HG02885 (cell line): ENCODE measurements around the gene NUP155.
A peak's percentile ranks its signal among the peaks of the same experiment; 100 is the strongest.
"Not testable (repeated sequence)": the region's sequence is repeated elsewhere in the genome, so short reads cannot be mapped to it uniquely, and the experiment has no call there.

ENCODE experiments used
- ATAC-seq: cut with Tn5 transposase; IDR thresholded peaks from one replicate; pipeline ENCODE4 v1.9.1; 2021; ENCODE audit warnings: mild to moderate bottlenecking; ENCODE audit not compliant: unreplicated experiment, poor library complexity

Gene NUP155

DNA sequence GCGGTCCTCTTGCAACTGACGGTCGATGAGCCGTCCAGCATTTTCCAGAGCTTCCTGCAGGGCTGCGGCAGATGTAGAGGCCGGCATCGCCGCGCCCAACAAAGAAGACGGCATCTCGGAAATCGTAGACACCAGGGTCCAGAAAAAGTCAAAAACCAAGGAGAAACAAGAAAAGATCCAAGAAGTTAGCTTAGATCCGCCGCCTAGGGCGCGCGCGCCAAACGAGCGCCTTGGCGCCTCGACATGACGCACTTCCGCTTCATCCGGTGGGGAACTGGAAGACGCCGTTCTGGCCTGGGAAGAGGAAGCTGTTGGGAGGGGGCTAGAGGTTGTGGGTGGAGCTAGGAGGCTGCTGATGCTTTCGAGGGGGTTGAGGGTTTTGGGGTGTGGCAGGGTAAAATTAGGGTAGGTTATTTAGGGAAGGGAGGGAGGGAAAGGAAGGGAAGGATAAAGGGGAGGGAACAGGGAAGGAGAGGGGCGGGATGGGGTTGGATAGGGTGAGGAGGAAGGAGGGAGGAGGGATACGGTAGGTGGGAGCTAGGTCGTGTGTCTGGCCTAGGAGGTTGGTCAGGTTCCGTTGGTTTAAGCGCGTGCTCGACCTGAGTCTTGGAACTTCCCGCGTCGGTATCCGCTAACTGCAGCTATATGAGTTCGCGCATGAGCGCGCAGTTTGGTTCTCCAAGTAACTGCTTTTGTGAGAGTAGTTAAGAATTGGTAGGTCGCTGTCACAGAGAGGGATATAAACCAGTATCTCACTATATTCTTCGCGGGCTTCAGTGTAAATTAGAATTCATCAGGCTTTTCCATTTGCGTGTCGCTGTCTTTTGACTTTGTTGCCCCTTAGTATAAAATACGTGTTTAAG is at the start of gene NUP155:
Gene NUP155 (minus strand): TSS at position 243 of the 863 bp plus-strand sequence. CDS start 129 bp downstream, at position 114.
- ATAC-seq, result peak; percentile 96

DNA sequence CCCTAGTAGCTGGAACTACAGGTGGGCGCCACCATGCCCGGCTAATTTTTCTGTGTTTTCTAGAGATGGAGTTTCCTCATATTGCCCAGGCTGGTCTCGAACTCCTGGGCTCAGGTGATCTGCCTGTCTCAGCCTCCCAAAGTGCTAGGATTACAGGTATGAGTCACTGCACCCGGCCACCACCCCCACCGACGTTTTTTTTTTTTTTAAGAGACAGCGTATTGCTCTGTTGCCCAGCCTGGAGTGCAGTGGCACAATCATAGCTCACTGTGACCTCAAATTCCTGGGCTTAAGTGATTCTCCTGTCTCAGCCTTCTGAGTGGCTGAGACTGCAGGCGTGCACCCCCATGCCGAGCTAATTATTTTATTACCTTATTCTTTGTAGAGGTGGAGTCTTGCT is 46.4 kb upstream of the NUP155 start:
- ATAC-seq, result no peak

DNA sequence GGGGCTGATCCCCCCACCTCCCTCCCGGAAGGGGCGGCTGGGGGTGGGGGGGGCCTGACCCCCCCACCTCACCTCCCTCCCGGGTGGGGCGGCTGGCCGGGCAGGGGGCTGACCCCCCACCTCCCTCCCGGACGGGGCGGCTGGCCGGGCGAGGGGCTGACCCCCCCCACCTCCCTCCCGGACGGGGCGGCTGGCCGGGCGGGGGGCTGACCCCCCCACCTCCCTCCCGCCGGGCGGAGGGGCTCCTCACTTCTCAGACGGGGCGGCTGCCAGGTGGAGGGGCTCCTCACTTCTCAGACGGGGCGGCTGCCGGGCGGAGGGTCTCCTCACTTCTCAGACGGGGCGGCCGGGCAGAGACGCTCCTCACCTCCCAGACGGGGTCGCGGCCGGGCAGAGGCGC is 44.5 kb upstream of the NUP155 start:
- not testable (repeated sequence) for ATAC-seq

DNA sequence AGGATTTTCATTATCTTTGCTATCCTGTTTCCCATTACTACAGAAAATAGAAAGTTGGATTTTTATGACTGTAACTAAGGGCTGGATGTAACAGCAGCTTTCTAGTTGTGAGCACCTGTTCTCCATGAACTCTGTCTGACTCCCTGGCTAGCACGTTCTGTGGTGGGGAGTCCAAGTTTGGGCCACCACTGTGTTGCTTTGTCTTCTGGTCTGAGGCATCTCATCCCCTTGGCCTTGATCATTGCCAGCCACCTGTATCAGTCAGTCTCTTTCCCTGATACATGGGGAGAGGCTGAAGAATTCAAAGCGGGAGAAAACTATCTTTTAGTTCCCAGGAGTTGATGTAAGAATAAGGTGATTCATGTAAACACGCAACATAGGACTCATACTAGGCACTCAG is 41.6 kb upstream of the NUP155 start:
- ATAC-seq, result no peak

DNA sequence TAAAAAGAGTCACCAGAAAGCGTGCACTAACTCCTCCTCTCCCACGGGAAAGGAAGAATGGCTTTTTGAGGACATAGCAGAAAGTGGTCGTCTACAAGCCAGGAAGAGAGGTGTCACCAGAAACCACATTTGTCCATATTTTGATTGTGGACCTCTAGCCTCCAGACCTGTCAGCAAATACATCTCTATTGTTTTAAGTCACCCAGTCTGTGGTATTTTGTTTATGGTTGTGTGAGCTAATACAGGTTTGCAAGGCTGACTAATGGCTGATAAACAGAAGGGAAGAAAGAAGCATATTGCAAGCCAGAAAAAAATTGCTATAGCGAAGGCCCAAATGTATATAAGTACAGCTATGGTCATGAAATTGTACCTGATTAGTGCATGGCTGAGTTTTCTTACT is 29.6 kb upstream of the NUP155 start:
- ATAC-seq, result no peak

DNA sequence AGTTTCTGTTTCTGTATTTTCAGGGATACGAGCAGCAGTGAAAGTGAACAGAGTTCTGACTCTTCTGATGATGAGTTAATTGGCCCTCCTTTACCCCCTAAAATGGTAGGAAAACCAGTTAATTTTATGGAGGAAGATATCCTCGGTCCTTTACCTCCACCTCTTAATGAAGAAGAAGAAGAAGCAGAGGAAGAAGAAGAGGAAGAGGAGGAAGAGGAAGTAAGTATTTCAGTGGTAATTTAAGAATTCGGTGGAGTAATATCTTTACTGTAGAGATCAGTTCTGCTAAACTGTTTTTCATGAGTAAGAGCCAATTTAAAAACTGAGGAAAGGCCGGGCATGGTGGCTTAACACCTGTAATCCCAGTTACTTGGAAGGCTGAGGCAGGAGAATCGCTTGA is 25.4 kb upstream of the NUP155 start:
- ATAC-seq, result no peak

DNA sequence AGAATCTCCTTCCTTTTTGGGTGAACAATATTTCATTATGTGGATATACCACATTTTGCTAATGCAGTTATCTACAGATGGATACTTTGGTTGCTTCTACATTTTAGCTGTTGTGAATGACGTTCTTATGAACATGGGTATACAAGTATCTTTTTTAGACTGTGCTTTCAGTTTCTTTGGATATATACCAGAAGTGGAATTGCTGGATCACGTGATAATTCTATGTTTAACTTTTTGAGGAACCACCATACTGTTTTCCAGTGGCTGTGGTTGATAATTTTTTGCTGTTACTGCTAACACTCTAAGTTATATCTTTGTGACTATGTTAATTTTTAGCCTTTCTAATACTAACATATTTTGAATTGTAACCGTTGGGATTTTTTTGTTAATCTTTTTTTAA is 20.7 kb upstream of the NUP155 start:
- ATAC-seq, result no peak

DNA sequence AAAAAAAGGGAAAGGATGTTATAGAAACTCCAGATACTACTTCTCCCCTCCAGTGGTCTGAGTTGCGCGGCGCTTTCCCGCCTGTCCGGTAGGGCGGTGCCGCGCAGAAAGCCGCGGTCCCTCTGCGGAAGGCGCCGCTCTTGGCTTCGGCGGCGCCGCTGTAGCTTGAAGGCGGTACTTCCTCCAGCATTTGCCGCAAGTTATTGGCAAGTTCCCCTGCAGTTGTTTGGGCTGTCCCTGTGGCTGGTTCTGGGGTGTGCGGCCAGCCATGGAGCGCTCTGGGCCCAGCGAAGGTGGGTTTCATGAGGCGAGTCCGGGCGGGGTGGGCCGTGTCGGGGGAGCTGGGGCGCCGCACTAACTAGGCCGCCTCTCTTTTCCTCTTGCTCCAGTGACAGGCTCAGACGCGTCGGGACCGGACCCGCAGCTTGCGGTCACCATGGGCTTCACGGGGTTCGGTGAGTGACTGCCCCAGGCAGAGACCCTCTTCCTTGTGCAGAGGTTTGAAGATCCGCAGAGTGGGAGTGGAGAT is 8.3 kb upstream of the NUP155 start, which contains the start of gene WDR70:
Gene WDR70 (plus strand): TSS at position 219 of the 529 bp plus-strand sequence. CDS start 50 bp downstream, at position 269.
- ATAC-seq, result peak; percentile 100

DNA sequence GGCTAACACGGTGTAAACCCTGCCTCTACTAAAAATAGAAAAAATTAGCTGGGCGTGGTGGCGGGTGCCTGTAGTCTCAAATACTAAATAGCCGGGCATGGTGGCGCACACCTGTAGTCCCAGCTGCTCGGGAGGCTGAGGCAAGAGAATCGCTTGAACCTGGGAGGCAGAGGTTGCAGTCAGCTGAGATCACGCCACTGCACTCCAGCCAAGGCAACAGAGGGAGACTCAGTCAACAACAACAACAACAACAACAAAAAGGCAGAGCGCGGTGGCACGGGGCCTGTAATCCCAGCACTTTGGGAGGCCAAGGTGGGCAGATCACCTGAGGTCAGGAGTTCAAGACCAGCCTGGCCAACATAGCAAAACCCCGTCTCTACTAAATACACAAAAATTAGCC is 7.2 kb upstream of the NUP155 start:
- not testable (repeated sequence) for ATAC-seq

DNA sequence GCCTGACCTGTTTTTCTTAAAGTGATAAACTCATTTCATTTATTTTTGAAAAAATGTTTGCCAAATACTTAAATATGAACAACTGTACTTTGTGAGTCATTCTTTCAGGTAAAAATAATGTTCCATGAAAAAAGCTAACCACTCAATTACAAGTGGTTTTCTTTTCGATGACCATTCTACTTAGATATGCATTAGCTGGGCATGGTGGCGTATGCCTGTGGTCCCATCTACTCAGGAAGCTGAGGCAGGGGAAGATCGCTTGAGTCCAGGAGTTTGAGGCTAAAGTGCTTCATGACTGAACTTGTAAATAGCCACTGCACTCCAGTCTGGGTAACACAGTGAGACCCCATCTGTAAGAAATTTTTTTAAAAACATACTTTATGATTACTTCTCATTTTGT is 4.2 kb upstream of the NUP155 start:
- no peak for ATAC-seq

DNA sequence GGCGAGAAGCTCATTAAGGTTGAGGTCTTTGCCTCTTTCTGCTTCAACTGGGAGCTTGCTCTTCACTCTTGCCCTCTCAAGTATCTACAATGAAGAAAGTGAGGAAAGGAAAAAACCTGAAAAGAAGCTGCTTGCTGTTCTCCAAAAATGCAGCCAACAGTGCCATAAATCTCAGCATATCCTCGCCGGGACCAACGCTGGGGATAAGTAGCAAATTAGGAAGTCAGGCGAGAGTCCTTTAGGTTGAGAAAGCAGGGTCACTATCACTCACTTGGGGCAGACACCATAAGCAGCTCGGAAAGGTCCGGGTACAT is 399 bp downstream of the NUP155 start:
- ATAC-seq, result no peak

DNA sequence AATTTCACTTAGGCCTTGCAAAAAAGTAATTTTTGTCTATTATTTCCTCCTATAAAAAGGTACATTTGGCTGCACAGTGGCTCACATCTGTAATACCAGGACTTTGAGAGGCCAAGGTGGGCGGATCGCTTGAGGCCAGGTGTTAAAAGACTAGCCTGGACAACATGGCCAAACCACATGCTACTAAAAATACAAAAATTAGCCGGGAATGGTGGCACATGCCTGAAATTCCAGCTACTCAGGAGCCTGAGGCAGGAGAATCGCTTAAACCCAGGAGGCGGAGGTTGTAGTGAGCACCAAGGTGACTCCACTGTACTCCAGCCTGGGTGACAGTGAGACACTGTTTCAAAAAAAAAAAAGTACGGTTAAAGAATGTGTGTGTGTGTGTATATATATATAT is 15.7 kb downstream of the NUP155 start:
- ATAC-seq, result no peak

DNA sequence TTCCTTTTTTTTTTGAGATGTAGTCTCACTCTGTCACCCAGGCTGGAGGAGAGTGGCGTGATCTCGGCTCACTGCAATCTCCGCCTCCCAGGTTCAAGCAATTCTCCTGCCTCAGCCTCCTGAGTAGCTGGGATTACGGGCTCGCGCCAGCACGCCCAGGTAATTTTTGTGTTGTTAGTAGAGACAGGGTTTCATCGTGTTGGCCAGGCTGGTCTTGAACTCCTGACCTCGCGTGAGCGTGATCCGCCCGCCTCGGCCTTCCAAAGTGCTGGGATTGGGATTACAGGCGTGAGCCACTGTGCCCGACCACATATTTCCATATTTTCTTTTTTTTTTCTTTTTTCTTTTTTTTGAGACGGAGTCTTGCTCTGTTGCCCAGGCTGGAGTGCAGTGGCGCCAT is 28.2 kb downstream of the NUP155 start:
- ATAC-seq, result not testable (repeated sequence)

DNA sequence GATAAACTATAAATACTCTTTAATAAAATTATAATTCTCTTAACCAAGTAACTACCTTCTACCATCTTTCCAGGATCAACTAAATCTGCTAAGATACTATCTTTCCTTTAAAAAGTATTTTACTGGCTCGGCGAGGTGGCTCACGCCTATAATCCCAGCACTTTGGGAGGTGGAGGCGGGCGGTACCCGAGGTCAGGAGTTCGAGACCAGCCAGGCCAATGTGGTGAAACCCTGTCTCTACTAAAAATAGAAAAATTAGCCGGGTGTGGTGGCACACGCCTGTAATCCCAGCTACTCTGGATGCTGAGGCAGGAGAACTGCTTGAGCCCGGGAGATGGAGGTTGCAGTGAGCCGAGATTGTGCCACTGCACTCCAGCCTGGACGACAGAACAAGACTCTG is 36.2 kb downstream of the NUP155 start:
- ATAC-seq, result not testable (repeated sequence)

DNA sequence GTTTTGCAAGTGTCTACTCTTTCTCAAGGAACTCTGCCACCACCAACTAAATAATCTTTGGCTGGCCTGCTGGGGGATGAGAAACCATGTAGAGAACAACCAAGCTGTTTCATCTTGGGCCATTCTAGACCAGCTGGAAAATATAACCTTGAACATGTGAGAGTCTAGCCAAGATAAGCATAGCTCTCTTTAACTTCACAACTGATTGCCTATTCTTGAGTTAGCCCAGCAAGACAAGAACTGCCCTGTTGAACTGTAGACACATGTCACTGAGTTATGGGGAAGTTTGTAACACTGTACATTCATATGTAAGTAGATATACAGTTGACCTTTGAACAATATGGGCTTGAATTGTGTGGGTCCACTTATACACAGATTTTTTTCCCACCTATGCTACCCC is 44.4 kb downstream of the NUP155 start:
- no peak for ATAC-seq

DNA sequence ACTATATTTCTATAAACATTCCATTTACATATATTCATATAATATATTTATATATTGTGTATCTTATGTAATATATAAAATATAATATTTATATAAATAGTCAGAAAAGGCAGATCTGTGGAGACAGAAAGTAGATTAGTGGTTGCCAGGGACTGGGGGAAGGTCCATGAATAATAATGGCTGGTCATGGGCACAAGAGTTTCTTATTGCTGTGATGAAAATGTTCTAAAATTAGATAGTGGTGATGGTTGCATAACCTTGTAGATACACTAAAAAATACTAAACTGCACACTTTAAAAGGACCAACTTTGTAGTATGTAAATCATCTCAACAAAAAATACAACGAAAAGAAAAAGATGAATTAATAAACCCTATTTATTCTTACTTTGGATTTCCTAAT is 47.3 kb downstream of the NUP155 start:
- ATAC-seq, result no peak

DNA sequence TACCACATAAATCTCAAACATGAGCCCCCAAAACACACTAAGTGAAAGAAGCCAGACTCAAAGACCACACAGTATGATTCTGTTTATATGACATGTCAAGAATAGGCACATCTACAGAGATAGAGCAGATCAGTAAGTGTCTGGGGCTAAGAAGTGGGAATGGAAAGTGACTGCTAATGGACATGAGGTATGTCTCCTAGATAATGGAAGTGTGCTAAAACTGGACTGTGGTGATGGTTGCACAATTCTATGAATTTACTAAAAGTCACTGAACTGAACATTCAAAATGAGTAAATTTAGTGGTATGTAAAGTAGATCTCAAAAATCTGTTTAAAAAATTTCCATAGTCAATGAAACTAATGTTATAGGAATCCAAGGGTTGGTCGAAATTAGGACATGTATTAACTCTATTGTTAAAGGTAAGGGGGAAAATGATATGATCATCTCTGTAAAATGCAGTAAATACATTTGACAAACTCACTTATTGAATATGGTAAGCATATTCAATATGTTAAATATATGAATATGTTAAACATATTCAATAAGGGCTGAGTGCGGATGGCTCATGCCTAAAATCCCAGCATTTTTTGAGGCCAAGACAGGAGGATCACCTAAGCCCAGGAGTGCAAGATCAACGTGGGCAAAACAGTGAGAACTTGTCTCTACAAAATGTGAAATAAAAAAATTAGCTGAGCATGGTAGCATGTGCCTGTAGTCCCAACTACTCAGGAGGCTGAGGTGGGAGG is 51.7 kb downstream of the NUP155 start:
- ATAC-seq, result no peak

DNA sequence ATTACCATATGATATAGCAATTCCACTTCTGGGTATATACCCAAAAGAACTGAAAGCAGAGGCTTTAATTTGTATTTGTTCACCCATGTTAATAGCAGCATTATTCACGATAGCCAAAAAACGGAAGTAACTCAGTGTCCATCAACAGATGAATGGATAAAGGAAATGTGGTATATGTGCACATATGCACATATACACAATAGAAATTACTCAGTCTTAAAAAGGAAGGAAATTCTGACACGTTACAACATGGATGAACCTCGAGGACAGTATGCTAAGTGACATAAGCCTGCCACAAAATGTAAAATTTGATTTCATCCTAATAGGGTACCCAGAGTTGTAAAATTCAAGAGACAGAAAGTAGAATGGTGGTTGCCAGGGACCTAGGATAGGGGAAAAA is 54.9 kb downstream of the NUP155 start:
- no peak for ATAC-seq

DNA sequence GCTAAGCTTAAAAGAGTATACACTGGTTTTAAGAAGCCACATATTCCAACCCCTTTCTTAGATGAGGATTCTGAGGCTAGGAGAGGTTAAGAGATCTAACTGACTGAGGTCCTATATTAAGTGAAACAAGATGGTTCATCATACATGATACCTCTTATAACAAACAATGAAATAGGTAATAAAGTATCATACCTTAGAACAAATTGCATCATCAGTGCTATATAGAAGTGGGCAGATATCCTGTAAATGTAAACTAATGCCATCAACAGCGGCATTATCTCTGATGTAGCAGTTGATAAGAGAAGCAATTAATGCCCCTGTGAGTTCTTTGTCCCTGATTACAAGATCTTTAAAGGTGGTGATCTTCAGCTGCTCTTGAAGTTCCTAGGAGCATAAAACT is 60.5 kb downstream of the NUP155 start:
- ATAC-seq, result no peak

DNA sequence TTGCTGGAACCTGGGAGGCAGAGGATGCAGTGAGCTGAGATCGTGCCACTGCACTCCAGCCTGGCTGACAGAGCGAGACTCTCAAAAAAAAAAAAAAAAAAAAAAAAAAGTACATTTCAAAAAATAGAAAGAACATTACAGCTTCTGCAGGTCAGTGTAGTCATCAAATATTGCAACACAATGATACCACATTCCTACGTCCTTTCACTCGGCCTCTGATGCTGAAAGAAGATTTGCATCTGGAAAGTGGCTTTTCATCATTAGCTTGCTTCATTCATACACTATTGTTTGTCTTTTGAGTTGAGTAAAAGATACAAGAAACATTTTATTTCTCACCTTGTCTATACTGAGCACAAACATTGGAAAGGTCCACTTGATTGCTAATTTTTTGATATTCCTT is 62.1 kb downstream of the NUP155 start:
- no peak for ATAC-seq

DNA sequence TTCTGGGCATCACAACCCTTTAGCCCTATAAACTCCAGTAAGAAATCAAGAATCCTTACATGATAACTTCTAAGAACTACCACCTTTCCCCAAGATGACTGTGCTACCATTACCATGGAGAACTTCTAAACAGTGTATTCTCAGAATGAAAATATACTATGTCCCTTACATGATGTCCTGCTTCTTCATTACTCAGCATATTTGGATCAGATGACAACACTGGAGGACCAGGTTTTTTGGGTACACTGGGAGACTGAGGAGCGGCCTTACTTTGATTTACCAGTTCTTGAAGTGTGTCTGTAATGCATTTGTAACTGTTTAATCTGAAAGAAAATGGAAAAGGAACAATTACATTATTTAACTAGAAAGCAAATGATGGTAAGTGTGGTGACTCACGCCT is 66.0 kb downstream of the NUP155 start:
- no peak for ATAC-seq
